Measurements from ENCODE around the gene WASL. TPM values are rescaled to one million over a fixed set of nuclear protein-coding genes. Genes with fewer than 3 reads are reported as not detected.

The WASL gene
- total RNA-seq, 2 donors from 2014 or later: 35.1 to 36.7 TPM

DNA sequence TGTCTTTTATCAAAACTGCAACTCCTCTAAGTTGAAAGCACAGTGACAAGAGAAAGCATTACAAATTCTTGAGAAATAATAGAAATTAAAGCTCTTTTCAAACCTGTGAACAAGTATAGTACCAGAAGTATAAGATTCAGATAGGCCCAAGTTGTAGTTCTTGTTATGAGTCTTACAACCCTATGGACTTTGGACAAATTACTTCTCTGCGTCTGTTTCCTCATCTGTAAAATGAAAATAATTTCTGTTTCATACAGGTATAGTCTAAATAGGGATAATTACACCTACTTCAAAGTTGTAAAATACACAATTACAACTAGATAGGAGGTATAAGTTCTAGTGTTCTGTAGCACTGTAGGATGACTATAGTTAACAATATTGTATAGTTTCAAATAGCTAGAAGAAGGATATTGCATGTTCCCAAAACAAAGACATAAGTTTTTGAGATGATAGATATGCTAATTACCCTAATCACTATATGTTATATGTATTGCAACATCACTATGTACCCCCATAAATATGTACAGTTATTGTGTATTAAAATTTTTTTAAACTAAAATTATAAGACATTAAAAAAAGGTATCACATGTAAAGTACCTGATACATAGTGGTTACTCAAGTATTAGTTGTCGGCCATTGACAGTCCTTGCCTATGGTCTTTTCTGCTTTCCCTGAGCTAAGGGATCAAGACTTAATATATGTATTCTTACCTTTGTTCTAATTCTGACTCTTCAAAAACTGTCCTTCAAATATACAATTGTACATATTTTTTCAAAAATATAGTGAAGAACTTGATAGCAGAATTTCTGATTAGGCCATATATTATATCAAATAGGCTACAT is 1.8 kb upstream of the WASL start:
- H3K36me3 Mint-ChIP-seq (ENCODE audit: low read depth): no peaks in the 10 kb centered on the region
- Histone ChIP-seq H3K9me3 (ENCODE audit: control insufficient read depth, low read length) (no peaks in the 10 kb centered on the region), H3K4me3 (ENCODE audit: low read length) (peak overlapping the region; percentile 99), H3K27me3 (ENCODE audit: control insufficient read depth, insufficient read depth, low read length, poor library complexity, severe bottlenecking) (no peaks in the 10 kb centered on the region), H3K4me1 (ENCODE audit: control insufficient read depth, insufficient read depth, low read length) (peaks cover 2% of the 10 kb centered on the region), H3K36me3 (ENCODE audit: control insufficient read depth, insufficient read depth, low read length) (no peaks in the 10 kb centered on the region), H3K9ac (ENCODE audit: extremely low read depth, low read length, poor library complexity, severe bottlenecking) (peak overlapping the region; percentile 91), H3K27ac (ENCODE audit: low read depth, low read length) (no peak overlapping the region)
- H3K4me1 Mint-ChIP-seq: peaks cover 27% of the 10 kb centered on the region
- 60 to 94% methylated on average over 1 to 2 of the region's 2 CpGs for WGBS, 2 experiments (ENCODE audit: insufficient coverage in 1 of 2, insufficient read length in 1 of 2)
- no peak for DNase-seq
- no peaks in the 10 kb centered on the region for H3K27me3 Mint-ChIP-seq (ENCODE audit: insufficient read depth)
- H3K27ac Mint-ChIP-seq: no peak overlapping the region
- TF ChIP-seq, protein P1, sequence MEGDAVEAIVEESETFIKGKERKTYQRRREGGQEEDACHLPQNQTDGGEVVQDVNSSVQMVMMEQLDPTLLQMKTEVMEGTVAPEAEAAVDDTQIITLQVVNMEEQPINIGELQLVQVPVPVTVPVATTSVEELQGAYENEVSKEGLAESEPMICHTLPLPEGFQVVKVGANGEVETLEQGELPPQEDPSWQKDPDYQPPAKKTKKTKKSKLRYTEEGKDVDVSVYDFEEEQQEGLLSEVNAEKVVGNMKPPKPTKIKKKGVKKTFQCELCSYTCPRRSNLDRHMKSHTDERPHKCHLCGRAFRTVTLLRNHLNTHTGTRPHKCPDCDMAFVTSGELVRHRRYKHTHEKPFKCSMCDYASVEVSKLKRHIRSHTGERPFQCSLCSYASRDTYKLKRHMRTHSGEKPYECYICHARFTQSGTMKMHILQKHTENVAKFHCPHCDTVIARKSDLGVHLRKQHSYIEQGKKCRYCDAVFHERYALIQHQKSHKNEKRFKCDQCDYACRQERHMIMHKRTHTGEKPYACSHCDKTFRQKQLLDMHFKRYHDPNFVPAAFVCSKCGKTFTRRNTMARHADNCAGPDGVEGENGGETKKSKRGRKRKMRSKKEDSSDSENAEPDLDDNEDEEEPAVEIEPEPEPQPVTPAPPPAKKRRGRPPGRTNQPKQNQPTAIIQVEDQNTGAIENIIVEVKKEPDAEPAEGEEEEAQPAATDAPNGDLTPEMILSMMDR (conservative IDR thresholded peaks at IDR 0.05): no peak
- peak overlapping the region; percentile 97 for H3K4me3 Mint-ChIP-seq
- H3K9me3 Mint-ChIP-seq: no peaks in the 10 kb centered on the region

- H3K9me3 Mint-ChIP-seq: no peaks in the 10 kb centered on the region
Observed at GRCh38 chr7:123749537-123749857, 694 bp upstream of the WASL start.

GRCh38 chr7:123748171-123748733 is 551 bp downstream of the WASL start:
- H3K27me3 ChIP-seq (ENCODE audit: control insufficient read depth, insufficient read depth, low read length, poor library complexity, severe bottlenecking): no peaks in the 10 kb centered on the region
- DNase-seq: peak; percentile 77
- peak overlapping the region; percentile 91 for H3K9ac ChIP-seq (ENCODE audit: extremely low read depth, low read length, poor library complexity, severe bottlenecking)
- peak overlapping the region; percentile 93 for H3K27ac ChIP-seq (ENCODE audit: low read depth, low read length)
- peak overlapping the region; percentile 97 for H3K4me3 Mint-ChIP-seq
- H3K9me3 Mint-ChIP-seq: no peaks in the 10 kb centered on the region
- no peaks in the 10 kb centered on the region for H3K9me3 ChIP-seq (ENCODE audit: control insufficient read depth, low read length)
- no peaks in the 10 kb centered on the region for H3K27me3 Mint-ChIP-seq (ENCODE audit: insufficient read depth)
- H3K4me3 ChIP-seq (ENCODE audit: low read length): peak overlapping the region; percentile 99
- TF ChIP-seq, protein P1 (conservative IDR thresholded peaks at IDR 0.05): peak; percentile 31
- H3K36me3 ChIP-seq (ENCODE audit: control insufficient read depth, insufficient read depth, low read length): no peaks in the 10 kb centered on the region
- H3K4me1 Mint-ChIP-seq: peaks cover 51% of the 10 kb centered on the region
- H3K4me1 ChIP-seq (ENCODE audit: control insufficient read depth, insufficient read depth, low read length): peaks cover 2% of the 10 kb centered on the region
- WGBS, 2 experiments (ENCODE audit: insufficient coverage in 1 of 2, insufficient read length in 1 of 2): 0 to 1% methylated on average over 9 to 46 of the region's 46 CpGs
- peak overlapping the region; percentile 98 for H3K27ac Mint-ChIP-seq
- H3K36me3 Mint-ChIP-seq (ENCODE audit: low read depth): no peaks in the 10 kb centered on the region

More at GRCh38 chr7:123749537-123749857, 694 bp upstream of the WASL start:
- Mint-ChIP-seq H3K4me1 (peaks cover 38% of the 10 kb centered on the region), H3K4me3 (peak overlapping the region; percentile 97), H3K27me3 (ENCODE audit: insufficient read depth) (no peaks in the 10 kb centered on the region), H3K27ac (peak overlapping the region; percentile 95), H3K36me3 (ENCODE audit: low read depth) (no peaks in the 10 kb centered on the region)
- peak overlapping the region; percentile 99 for H3K4me3 ChIP-seq (ENCODE audit: low read length)
- H3K4me1 ChIP-seq (ENCODE audit: control insufficient read depth, insufficient read depth, low read length): peaks cover 2% of the 10 kb centered on the region
- DNase-seq: no peak
- peak overlapping the region; percentile 91 for H3K9ac ChIP-seq (ENCODE audit: extremely low read depth, low read length, poor library complexity, severe bottlenecking)
- peak overlapping the region; percentile 93 for H3K27ac ChIP-seq (ENCODE audit: low read depth, low read length)
- 0% methylated on average over 8 to 9 of the region's 10 CpGs for WGBS, 2 experiments (ENCODE audit: insufficient coverage in 1 of 2, insufficient read length in 1 of 2)
- H3K27me3 ChIP-seq (ENCODE audit: control insufficient read depth, insufficient read depth, low read length, poor library complexity, severe bottlenecking): no peaks in the 10 kb centered on the region
- H3K36me3 ChIP-seq (ENCODE audit: control insufficient read depth, insufficient read depth, low read length): no peaks in the 10 kb centered on the region
- H3K9me3 ChIP-seq (ENCODE audit: control insufficient read depth, low read length): no peaks in the 10 kb centered on the region
- TF ChIP-seq, protein P1 (conservative IDR thresholded peaks at IDR 0.05): peak; percentile 44
